Hepatocyte (in vitro differentiated cells): ENCODE measurements around the gene HEATR5B. TPM values are rescaled to one million over a fixed set of nuclear protein-coding genes. Genes with fewer than 3 reads are reported as not detected.

ENCODE experiments used
- DNase-seq: peaks from one replicate; pipeline ENCODE4 v3.0.0-alpha.2; 2016; ENCODE audit warnings: low spot score
- H2AFZ ChIP-seq: fragments of 200-600 bp; sonication (generic); 2 replicates; pipeline ENCODE4 v1.6.0; 2016; ENCODE audit warnings: antibody characterized with exemption, mild to moderate bottlenecking
- H3K27ac ChIP-seq: fragments of 200-600 bp; sonication (generic); 2 replicates; pipeline ENCODE4 v1.5.1; 2016; ENCODE audit warnings: mild to moderate bottlenecking
- H3K27me3 ChIP-seq: fragments of 200-600 bp; sonication (generic); 2 replicates; pipeline ENCODE4 v1.6.1; 2016
- H3K36me3 ChIP-seq: fragments of 200-600 bp; sonication (generic); replicated peaks from 2 replicates; pipeline ENCODE4 v1.5.1; 2016; ENCODE audit warnings: low read depth; ENCODE audit not compliant: insufficient read depth
- H3K4me1 ChIP-seq: fragments of 200-600 bp; sonication (generic); 2 replicates; pipeline ENCODE4 v1.5.1; 2016; ENCODE audit warnings: mild to moderate bottlenecking, moderate library complexity; ENCODE audit not compliant: insufficient read depth
- H3K4me2 ChIP-seq: fragments of 200-600 bp; sonication (generic); 2 replicates; pipeline ENCODE4 v1.6.0; 2016
- H3K4me3 ChIP-seq: fragments of 200-600 bp; sonication (generic); 2 replicates; pipeline ENCODE4 v1.5.1; 2016; ENCODE audit warnings: mild to moderate bottlenecking
- H3K79me2 ChIP-seq: fragments of 200-600 bp; sonication (generic); 2 replicates; pipeline ENCODE4 v1.6.0; 2017; ENCODE audit warnings: mild to moderate bottlenecking
- H3K9me2 ChIP-seq: fragments of 200-600 bp; sonication (generic); replicated peaks from 2 replicates; pipeline ENCODE4 v1.6.0; 2017; ENCODE audit warnings: mild to moderate bottlenecking; ENCODE audit not compliant: insufficient read depth
- H3K9me3 ChIP-seq: fragments of 200-600 bp; sonication (generic); 2 replicates; pipeline ENCODE4 v1.5.1; 2016; ENCODE audit warnings: low read depth, mild to moderate bottlenecking
- H4K20me1 ChIP-seq: fragments of 200-600 bp; sonication (generic); 2 replicates; pipeline ENCODE4 v1.6.0; 2016; ENCODE audit warnings: mild to moderate bottlenecking; ENCODE audit not compliant: insufficient read depth, poor library complexity, severe bottlenecking
- CTCF ChIP-seq: fragments of 200-600 bp; sonication (generic); IDR thresholded peaks from 2 replicates; pipeline ENCODE4 v1.5.1; 2016; ENCODE audit warnings: antibody characterized with exemption, mild to moderate bottlenecking; ENCODE audit not compliant: poor library complexity
- EZH2 ChIP-seq: fragments of 200-600 bp; sonication (generic); IDR thresholded peaks from 2 replicates; pipeline ENCODE4 v1.6.1; 2016; ENCODE audit warnings: antibody characterized with exemption, mild to moderate bottlenecking, borderline replicate concordance
- EZH2phosphoT487 ChIP-seq: fragments of 200-600 bp; sonication (generic); IDR thresholded peaks from one replicate; pipeline ENCODE4 v1.6.1; 2018; ENCODE audit warnings: antibody characterized with exemption, mild to moderate bottlenecking, low read depth, moderate library complexity; ENCODE audit not compliant: unreplicated experiment, severe bottlenecking
- WGBS: methylation state at CpG from one replicate; pipeline ENCODE4 v1.1.6; 2016; ENCODE audit warnings: low lambda C conversion rate; ENCODE audit errors: missing lambda C conversion rate; 5-methylcytosine and 5-hydroxymethylcytosine counted together
- polyA plus RNA-seq: library from polyadenylated mRNA; unstranded; fragments of >200 nt; fragmentation: Nextera tagmentation; extraction: Ambion mirVana; gene quantifications from 2 replicates; pipeline ENCODE4 v1.2.1, GENCODE V29; 2016
- total RNA-seq: library from RNA; depleted of rRNA; stranded (reverse); fragments of >200 nt; gene quantifications from 2 replicates; pipeline ENCODE4 v1.2.3, GENCODE V29; 2014

The HEATR5B gene
- total and polyA plus RNA-seq, 2 experiments from 2014 or later = 5.1 to 25.1 TPM

- H3K4me2 ChIP-seq = no peak overlapping the region
- H3K27ac ChIP-seq = no peak overlapping the region
- H3K36me3 ChIP-seq = no peaks in the 10 kb centered on the region
- DNase-seq = peak; percentile 12
- no peaks in the 10 kb centered on the region for H3K4me1 ChIP-seq
- H3K79me2 ChIP-seq = no peaks in the 10 kb centered on the region
- H3K9me3 ChIP-seq = no peaks in the 10 kb centered on the region
- H3K4me3 ChIP-seq = no peak overlapping the region
- 85% methylated on average over 5 of the region's 5 CpGs for WGBS
- H3K27me3 ChIP-seq = no peaks in the 10 kb centered on the region
- no peaks in the 10 kb centered on the region for H4K20me1 ChIP-seq
- no peak overlapping the region for H2AFZ ChIP-seq
- no peak for TF ChIP-seq CTCF
- no peak for TF ChIP-seq EZH2phosphoT487
- TF ChIP-seq EZH2 = no peak
- H3K9me2 ChIP-seq = no peaks in the 10 kb centered on the region
These were observed 58.1 kb downstream of the HEATR5B start for GRCh38 chr2:37026050-37026449.

DNA sequence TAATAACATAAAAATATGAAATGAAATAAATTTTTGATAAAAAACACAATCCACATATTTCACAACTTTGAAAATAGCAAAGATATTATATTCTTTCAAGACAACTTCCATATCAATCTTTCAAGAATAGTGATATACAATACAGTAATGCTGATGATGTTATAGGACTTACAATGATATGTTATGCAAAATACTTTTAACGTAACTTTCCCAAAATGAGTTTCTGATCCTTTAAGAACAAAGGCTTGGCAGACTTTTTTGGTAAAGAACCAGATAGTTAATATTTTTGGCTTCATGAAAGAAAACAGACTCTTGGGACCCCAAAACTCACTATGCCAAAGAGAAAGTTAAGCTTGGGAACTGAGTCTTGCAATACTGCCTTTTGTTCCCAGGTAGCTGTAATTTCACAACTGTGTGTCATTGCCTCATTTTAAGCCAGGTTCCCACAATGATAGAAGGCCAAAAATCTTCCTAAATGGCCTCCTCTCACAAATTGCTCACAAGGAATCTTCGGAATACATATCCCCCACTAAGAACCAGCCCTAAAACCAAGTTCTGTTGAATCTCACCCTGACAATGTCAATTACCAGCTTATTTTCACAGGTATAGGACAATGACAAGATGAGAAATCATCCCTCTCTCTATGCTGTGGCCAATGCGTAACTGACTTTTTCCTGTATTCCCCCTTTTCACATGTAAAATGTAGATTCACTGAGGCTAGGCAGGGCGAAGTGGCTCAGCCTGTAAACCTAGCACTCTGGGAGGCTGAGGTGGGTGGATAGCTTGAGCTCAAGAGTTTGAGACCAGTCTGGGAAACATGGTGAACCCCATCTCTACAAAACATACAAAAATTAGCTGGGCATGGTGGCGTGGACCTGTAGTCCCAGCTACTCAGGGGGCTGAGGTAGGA lies 63.0 kb downstream of the HEATR5B start:
- H3K79me2 ChIP-seq = no peaks in the 10 kb centered on the region
- peak overlapping the region; percentile 44 for H3K27ac ChIP-seq
- no peaks in the 10 kb centered on the region for H4K20me1 ChIP-seq
- no peaks in the 10 kb centered on the region for H3K9me2 ChIP-seq
- WGBS = 89% methylated on average over 5 of the region's 5 CpGs
- H3K36me3 ChIP-seq = no peaks in the 10 kb centered on the region
- H3K9me3 ChIP-seq = no peaks in the 10 kb centered on the region
- no peak for DNase-seq
- no peak overlapping the region for H3K4me3 ChIP-seq
- H3K4me1 ChIP-seq = no peaks in the 10 kb centered on the region
- H3K4me2 ChIP-seq = no peak overlapping the region
- TF ChIP-seq EZH2 = no peak
- H2AFZ ChIP-seq = no peak overlapping the region
- no peaks in the 10 kb centered on the region for H3K27me3 ChIP-seq

- H2AFZ ChIP-seq = no peak overlapping the region
- H3K36me3 ChIP-seq = no peaks in the 10 kb centered on the region
- H3K9me2 ChIP-seq = no peaks in the 10 kb centered on the region
- H4K20me1 ChIP-seq = no peaks in the 10 kb centered on the region
- peak overlapping the region; percentile 55 for H3K27ac ChIP-seq
- no peaks in the 10 kb centered on the region for H3K4me1 ChIP-seq
- no peaks in the 10 kb centered on the region for H3K79me2 ChIP-seq
- no peaks in the 10 kb centered on the region for H3K9me3 ChIP-seq
- H3K27me3 ChIP-seq = no peaks in the 10 kb centered on the region
- no peak overlapping the region for H3K4me2 ChIP-seq
- no peak overlapping the region for H3K4me3 ChIP-seq
- peak; percentile 67 for DNase-seq
- WGBS = 65% methylated on average over 5 of the region's 5 CpGs
- TF ChIP-seq EZH2 = no peak
- TF ChIP-seq EZH2phosphoT487 = no peak
- TF ChIP-seq CTCF = no peak
These were observed 63.8 kb downstream of the HEATR5B start for GRCh38 chr2:37020212-37020886.

DNA sequence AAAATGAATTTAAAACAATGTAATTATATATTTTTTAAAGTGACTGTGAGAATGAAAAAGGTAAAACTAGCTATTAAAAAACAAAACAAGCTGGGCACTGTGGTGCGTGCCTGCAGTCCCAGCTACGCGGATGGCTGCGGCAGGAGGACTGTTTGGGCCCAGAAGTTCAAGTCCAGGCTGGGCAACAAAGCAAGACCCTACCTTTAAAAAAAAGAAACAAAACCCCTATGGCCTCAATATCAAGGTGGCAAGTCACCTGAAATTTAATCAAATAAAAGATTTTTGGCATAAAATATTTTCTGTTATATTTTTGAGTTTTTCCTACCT lies 70.9 kb downstream of the HEATR5B start:
- Histone ChIP-seq H3K4me1 (no peaks in the 10 kb centered on the region), H3K4me3 (no peak overlapping the region), H2AFZ (no peak overlapping the region), H3K9me3 (no peaks in the 10 kb centered on the region), H4K20me1 (no peaks in the 10 kb centered on the region), H3K4me2 (no peak overlapping the region), H3K36me3 (no peaks in the 10 kb centered on the region), H3K27ac (no peak overlapping the region), H3K27me3 (no peaks in the 10 kb centered on the region), H3K9me2 (no peaks in the 10 kb centered on the region), H3K79me2 (no peaks in the 10 kb centered on the region)
- TF ChIP-seq CTCF (no peak), EZH2phosphoT487 (no peak), EZH2 (no peak)
- 100% methylated on average over 4 of the region's 4 CpGs for WGBS
- no peak for DNase-seq
